Endothelial cell (in vitro differentiated cells): ENCODE results near the gene HTR3D. TPM values are rescaled to one million over a fixed set of nuclear protein-coding genes. Genes with fewer than 3 reads are reported as not detected.

Experiments used
- DNase-seq: peaks from one replicate; pipeline ENCODE4 v3.0.0; 2021; ENCODE audit warnings: low spot score
- H3K27ac Mint-ChIP-seq: one replicate; pipeline ENCODE4 v1.8.0; 2021; ENCODE audit warnings: mixed read lengths, inconsistent platforms; ENCODE audit not compliant: unreplicated experiment
- H3K27me3 Mint-ChIP-seq: one replicate; pipeline ENCODE4 v1.8.0; 2021; ENCODE audit warnings: mild to moderate bottlenecking, moderate library complexity, mixed read lengths, inconsistent platforms; ENCODE audit not compliant: unreplicated experiment
- H3K36me3 Mint-ChIP-seq: one replicate; pipeline ENCODE4 v1.8.0; 2021; ENCODE audit warnings: mild to moderate bottlenecking, low read depth, mixed read lengths, inconsistent platforms; ENCODE audit not compliant: unreplicated experiment
- H3K4me1 Mint-ChIP-seq: one replicate; pipeline ENCODE4 v1.8.0; 2021; ENCODE audit warnings: mild to moderate bottlenecking, mixed read lengths, inconsistent platforms; ENCODE audit not compliant: unreplicated experiment
- H3K4me3 Mint-ChIP-seq: one replicate; pipeline ENCODE4 v1.8.0; 2021; ENCODE audit warnings: mild to moderate bottlenecking, mixed read lengths, inconsistent platforms; ENCODE audit not compliant: unreplicated experiment
- H3K9me3 Mint-ChIP-seq: one replicate; pipeline ENCODE4 v1.8.0; 2021; ENCODE audit warnings: mixed read lengths, inconsistent platforms; ENCODE audit not compliant: unreplicated experiment
- total RNA-seq: library from RNA; stranded (reverse); fragmentation: NEBNext Ultra II Directional; extraction: Animal tissue kit (Norgen Biotek cat#: 25700); gene quantifications from one replicate; pipeline ENCODE4 v1.2.1, GENCODE V29; 2021; ENCODE audit not compliant: unreplicated experiment
- TF ChIP-seq, protein P1 (sequence below): fragments of 200-600 bp; sonication (generic); IDR thresholded peaks from one replicate; pipeline ENCODE4 v1.5.0; 2021; ENCODE audit warnings: antibody characterized with exemption; ENCODE audit not compliant: unreplicated experiment

The HTR3D gene
- total RNA-seq, 1 donor from 2014 or later: not detected

GRCh38 chr3:184011230-184011876, 20.2 kb upstream of the HTR3D start:
- no peak for DNase-seq
- H3K4me3 Mint-ChIP-seq: peak overlapping the region; percentile 18
- TF ChIP-seq, protein P1, sequence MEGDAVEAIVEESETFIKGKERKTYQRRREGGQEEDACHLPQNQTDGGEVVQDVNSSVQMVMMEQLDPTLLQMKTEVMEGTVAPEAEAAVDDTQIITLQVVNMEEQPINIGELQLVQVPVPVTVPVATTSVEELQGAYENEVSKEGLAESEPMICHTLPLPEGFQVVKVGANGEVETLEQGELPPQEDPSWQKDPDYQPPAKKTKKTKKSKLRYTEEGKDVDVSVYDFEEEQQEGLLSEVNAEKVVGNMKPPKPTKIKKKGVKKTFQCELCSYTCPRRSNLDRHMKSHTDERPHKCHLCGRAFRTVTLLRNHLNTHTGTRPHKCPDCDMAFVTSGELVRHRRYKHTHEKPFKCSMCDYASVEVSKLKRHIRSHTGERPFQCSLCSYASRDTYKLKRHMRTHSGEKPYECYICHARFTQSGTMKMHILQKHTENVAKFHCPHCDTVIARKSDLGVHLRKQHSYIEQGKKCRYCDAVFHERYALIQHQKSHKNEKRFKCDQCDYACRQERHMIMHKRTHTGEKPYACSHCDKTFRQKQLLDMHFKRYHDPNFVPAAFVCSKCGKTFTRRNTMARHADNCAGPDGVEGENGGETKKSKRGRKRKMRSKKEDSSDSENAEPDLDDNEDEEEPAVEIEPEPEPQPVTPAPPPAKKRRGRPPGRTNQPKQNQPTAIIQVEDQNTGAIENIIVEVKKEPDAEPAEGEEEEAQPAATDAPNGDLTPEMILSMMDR: no peak
- H3K36me3 Mint-ChIP-seq: peaks cover 13% of the 10 kb centered on the region
- H3K27ac Mint-ChIP-seq: no peak overlapping the region
- no peaks in the 10 kb centered on the region for H3K9me3 Mint-ChIP-seq
- peaks cover 5% of the 10 kb centered on the region for H3K27me3 Mint-ChIP-seq
- peaks cover 17% of the 10 kb centered on the region for H3K4me1 Mint-ChIP-seq

- Mint-ChIP-seq H3K27me3 (peaks cover 8% of the 10 kb centered on the region), H3K36me3 (peaks cover 13% of the 10 kb centered on the region), H3K27ac (no peak overlapping the region), H3K9me3 (no peaks in the 10 kb centered on the region), H3K4me1 (peaks cover 19% of the 10 kb centered on the region), H3K4me3 (peak overlapping the region; percentile 18)
- DNase-seq: no peak
- TF ChIP-seq, protein P1: no peak
These were observed 19.3 kb upstream of the HTR3D start for GRCh38 chr3:184011937-184012889.

DNA sequence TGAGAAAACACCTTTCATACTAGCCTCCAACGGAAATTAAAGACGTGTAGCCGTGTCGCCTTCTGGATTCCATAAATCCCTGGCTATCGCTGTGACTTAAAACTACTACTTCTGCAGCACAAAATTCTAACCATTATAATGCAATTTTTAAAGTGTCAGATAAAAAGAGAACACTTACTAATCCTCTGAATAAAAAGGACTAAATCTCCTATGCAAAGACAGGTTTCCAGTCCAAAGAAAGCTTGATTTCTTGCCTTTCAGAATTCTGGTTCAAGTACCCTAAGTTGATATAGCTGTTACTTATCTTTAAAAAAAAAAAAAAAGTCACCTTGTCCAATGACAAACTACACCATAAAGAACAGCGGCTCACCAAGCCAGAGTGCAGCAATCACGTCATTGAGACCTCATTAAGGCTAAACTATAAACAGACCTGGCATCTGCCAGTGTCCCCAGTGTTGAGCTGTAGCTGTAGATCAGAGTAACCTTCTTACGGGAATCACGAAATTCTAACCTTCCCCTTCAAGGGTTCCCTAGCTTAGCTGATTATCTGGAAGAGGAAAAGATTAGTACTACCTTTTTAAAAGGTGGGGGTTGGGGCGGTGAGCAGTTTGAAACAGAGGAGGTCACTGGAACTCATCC, 16.0 kb upstream of the HTR3D start:
- Mint-ChIP-seq H3K9me3 (no peaks in the 10 kb centered on the region), H3K36me3 (peaks cover 14% of the 10 kb centered on the region), H3K27ac (no peak overlapping the region), H3K4me3 (no peak overlapping the region), H3K27me3 (peaks cover 11% of the 10 kb centered on the region), H3K4me1 (peaks cover 21% of the 10 kb centered on the region)
- TF ChIP-seq, protein P1: no peak
- no peak for DNase-seq

DNA sequence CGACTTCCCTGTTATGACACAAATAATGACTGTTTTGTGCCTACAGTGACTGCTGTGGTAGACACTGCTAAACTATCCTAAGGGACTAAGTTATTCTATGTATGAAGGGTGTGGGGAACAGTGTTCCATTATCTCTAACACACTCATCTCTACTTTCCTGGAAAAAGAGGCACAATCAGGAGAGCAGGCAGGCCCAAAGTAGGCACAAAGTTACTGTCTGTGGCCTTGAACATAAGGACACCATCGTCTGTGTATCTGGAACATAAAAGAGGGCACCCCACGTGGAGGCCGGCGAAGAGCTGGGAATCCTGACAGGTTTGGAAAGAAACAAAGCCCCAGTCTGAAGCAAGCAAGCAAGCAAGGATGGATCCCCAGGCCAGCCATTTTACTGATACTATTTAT, 15.4 kb upstream of the HTR3D start:
- no peak for DNase-seq
- Mint-ChIP-seq H3K4me3 (peak overlapping the region; percentile 91), H3K9me3 (no peaks in the 10 kb centered on the region), H3K4me1 (peaks cover 21% of the 10 kb centered on the region), H3K27ac (no peak overlapping the region), H3K36me3 (peaks cover 14% of the 10 kb centered on the region), H3K27me3 (peaks cover 9% of the 10 kb centered on the region)
- TF ChIP-seq, protein P1: no peak
